Activated CD4-positive, alpha-beta T cell treated with anti-CD3 and anti-CD28 coated beads, Interleukin-2, amount 10 ng/mL, durations not matched to agents 24 days and 14 days (primary cell): ENCODE measurements around the gene PPM1H. TPM values are rescaled to one million over a fixed set of nuclear protein-coding genes. Genes with fewer than 3 reads are reported as not detected.
"Not testable (repeated sequence)": the region's sequence is repeated elsewhere in the genome, so short reads cannot be mapped to it uniquely, and the experiment has no call there.

ENCODE experiments used
- DNase-seq: peaks from one replicate; pipeline ENCODE4 v3.0.0; 2022
- H3K27ac Mint-ChIP-seq: one replicate; pipeline ENCODE4 v1.8.0; 2022; ENCODE audit warnings: mild to moderate bottlenecking, mixed read lengths
- H3K27me3 Mint-ChIP-seq: one replicate; pipeline ENCODE4 v1.8.0; 2022; ENCODE audit warnings: mixed read lengths
- H3K36me3 Mint-ChIP-seq: one replicate; pipeline ENCODE4 v1.8.0; 2022; ENCODE audit warnings: low read depth, mild to moderate bottlenecking, mixed read lengths
- H3K4me1 Mint-ChIP-seq: one replicate; pipeline ENCODE4 v1.8.0; 2021; ENCODE audit warnings: mixed read lengths
- H3K4me3 Mint-ChIP-seq: one replicate; pipeline ENCODE4 v1.8.0; 2022; ENCODE audit warnings: mild to moderate bottlenecking, moderate library complexity, mixed read lengths
- H3K9me3 Mint-ChIP-seq: one replicate; pipeline ENCODE4 v1.8.0; 2021; ENCODE audit warnings: mixed read lengths
- intact Hi-C: fragments of 100-400 bp; cut with micrococcal nuclease; formaldehyde crosslinking; loops from one replicate; pipeline ENCODE4 v1.15.1; 2023
- total RNA-seq: library from RNA; stranded (reverse); gene quantifications from 2 replicates; pipeline ENCODE4 v1.2.3, GENCODE V29; 2022

The PPM1H gene
- total RNA-seq, 1 donor from 2014 or later = not detected

DNA sequence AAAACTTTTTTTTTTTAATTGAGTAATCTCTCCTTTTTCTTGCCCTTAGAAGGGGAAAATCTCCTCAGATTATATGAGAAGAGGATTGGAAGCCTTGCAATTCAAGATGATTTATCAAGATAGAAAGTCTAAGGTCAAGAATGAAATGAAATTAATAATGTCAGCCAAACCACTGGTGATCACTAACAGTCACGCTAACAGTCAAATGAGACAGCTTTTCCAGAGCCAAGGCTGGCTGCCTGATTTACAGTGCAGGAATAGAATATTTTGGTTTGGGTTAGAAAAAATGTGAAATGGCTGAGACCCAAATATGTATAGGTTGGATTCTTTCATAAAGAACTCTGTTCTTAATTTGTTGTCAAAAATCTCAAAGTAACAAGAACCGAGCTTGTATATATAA, 204.3 kb downstream of the PPM1H start:
- Mint-ChIP-seq H3K9me3 (no peaks in the 10 kb centered on the region), H3K36me3 (no peaks in the 10 kb centered on the region), H3K27me3 (peaks cover 5% of the 10 kb centered on the region), H3K4me3 (no peak overlapping the region), H3K4me1 (peaks cover 8% of the 10 kb centered on the region), H3K27ac (no peak overlapping the region)
- intact Hi-C loops = no loop called here
- DNase-seq = no peak

DNA sequence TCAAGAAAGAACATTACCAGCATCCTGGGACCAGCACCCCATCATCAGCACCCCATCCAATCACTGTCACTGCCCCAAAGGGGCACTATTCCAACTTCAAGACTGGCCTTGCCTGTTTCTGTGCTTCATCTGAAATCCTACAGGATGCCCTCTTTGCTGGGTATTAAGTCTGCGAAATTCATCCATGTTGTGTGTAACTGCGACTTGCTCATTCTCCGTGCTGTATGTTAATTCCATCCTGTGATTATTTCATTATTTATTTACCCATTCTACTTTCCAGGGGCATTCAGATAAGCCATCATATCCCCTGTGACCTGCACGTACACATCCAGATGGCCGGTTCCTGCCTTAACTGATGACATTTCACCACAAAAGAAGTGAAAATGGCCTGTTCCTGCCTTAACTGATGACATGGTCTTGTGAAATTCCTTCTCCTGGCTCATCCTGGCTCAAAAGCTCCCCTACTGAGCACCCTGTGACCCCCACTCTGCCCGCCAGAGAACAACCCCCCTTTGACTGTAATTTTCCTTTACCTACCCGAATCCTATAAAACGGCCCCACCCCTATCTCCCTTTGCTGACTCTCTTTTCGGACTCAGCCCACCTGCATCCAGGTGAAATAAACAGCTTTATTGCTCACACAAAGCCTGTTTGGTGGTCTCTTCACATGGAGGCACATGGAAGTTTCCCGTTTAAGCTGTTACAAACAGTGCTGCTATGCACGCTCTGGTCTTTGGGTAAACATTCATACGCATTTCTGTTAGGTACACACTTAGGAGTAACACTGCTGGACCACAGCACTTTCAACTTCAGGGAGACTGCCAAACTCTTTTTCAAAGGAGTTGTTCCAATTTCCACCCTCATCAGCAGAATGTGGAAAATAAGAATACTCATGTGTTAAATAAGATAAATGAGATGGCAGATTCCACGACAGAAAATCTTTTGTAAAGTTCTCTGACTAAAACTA, 205.1 kb downstream of the PPM1H start:
- intact Hi-C loops = loop anchor here (10.0 kb wide), 1 partner anchor 65 kb away; no protein-coding TSS in a partner anchor
- H3K4me1 Mint-ChIP-seq, H3K9me3 Mint-ChIP-seq, H3K27me3 Mint-ChIP-seq, DNase-seq, H3K27ac Mint-ChIP-seq, H3K4me3 Mint-ChIP-seq, H3K36me3 Mint-ChIP-seq: not testable (repeated sequence)

DNA sequence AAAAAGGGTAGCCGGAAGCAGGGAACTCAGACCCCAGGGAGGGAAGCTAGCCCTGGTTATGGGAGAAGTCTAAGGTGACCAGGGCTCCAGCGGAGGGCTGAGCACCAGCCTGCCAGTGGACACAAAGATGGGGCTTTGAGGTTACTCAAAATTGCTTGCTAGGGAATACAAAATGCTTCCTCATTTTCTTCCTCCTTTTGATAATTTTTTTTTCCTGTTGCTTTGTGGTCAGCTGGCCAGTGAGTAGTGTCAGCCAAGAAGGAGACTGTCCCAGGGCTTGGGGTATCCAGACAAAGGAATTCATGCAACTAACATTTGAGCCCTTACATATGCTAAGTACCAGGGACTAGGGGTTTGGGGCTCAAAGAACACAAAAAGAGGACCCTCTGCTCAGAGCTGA, 206.2 kb downstream of the PPM1H start:
- DNase-seq = no peak
- Mint-ChIP-seq H3K27me3 (peaks cover 5% of the 10 kb centered on the region), H3K4me3 (no peak overlapping the region), H3K9me3 (no peaks in the 10 kb centered on the region), H3K27ac (no peak overlapping the region), H3K36me3 (no peaks in the 10 kb centered on the region), H3K4me1 (peaks cover 8% of the 10 kb centered on the region)
- intact Hi-C loops = loop anchor here (10.0 kb wide), 1 partner anchor 66 kb away; no protein-coding TSS in a partner anchor

DNA sequence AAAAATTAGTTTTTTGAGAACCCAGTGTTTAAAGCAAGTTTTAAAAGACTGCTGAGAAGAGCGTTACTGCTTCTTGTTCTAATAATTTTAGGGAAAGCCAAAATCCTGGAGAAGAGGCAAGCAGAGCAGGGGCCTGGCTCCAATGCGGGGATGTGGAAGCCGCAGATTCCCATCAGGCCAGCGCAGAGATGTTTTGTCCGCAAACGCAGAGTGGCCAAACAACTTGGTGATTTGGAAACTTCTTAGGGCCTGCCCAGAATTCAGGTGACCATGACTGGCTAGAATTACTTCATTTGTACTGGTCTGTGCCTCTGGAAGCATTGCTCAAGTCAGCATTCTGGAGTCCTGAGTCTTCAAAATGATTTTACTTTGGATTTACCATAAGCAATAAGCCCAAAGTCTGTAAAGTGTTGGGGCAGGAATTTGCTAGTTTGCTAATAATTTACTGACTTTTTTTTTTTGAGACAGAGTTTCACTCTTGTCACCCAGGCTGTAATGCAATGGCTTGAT, 208.4 kb downstream of the PPM1H start:
- H3K27me3 Mint-ChIP-seq = peaks cover 5% of the 10 kb centered on the region
- H3K27ac Mint-ChIP-seq = no peak overlapping the region
- no peak overlapping the region for H3K4me3 Mint-ChIP-seq
- no peaks in the 10 kb centered on the region for H3K36me3 Mint-ChIP-seq
- no peak for DNase-seq
- no peaks in the 10 kb centered on the region for H3K9me3 Mint-ChIP-seq
- peaks cover 5% of the 10 kb centered on the region for H3K4me1 Mint-ChIP-seq
- intact Hi-C loops = loop anchor here (10.0 kb wide), 1 partner anchor 68 kb away; no protein-coding TSS in a partner anchor

DNA sequence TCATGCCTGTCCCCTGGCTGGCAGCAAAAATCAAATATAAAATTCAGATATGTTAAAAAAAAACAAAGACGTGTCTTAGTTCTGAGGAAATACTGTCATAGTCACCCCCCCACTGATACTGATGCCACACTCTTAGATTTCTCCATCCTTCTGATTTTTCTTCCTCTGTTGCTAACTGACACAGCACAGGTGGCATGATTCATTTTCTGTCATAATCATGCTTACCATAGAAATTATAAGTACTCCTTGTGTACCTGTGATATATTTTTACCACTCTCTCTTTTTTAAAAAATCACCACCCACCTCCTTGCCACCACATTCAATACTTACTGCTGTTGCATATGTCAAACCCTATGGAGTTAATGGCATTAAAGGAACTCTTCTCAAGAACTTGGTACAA, 209.2 kb downstream of the PPM1H start:
- H3K27ac Mint-ChIP-seq = no peak overlapping the region
- no peak overlapping the region for H3K4me3 Mint-ChIP-seq
- no peaks in the 10 kb centered on the region for H3K36me3 Mint-ChIP-seq
- H3K4me1 Mint-ChIP-seq = peaks cover 1% of the 10 kb centered on the region
- DNase-seq = no peak
- intact Hi-C loops = loop anchor here (10.0 kb wide), 1 partner anchor 69 kb away; no protein-coding TSS in a partner anchor
- H3K27me3 Mint-ChIP-seq = peaks cover 5% of the 10 kb centered on the region
- no peaks in the 10 kb centered on the region for H3K9me3 Mint-ChIP-seq

DNA sequence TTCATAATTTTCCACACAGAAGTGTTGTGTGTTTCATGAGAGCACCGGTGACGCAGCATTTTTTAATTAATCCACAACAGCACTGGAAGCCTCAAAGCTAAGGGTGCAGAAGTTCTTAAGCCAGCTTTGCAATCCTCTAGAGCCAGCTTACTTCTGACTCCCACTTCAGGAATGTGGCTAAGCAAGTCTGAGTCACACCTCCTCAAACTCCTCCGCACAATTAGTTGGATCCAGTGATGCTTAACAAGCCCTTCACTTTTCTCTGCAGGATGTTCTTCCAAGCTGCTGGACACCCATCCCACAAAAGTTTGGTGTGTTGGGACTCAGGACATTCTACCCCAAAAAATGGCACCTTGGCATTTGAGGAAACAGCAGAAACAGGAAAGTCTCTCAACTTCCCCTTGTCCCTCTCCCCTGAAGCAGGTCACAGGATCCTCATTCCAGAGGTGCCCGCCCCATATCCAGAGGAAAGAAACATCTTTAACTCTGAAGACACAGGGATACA, 210.0 kb downstream of the PPM1H start:
- Mint-ChIP-seq H3K9me3 (no peaks in the 10 kb centered on the region), H3K27me3 (peaks cover 4% of the 10 kb centered on the region), H3K36me3 (no peaks in the 10 kb centered on the region), H3K4me1 (peaks cover 1% of the 10 kb centered on the region), H3K4me3 (no peak overlapping the region), H3K27ac (no peak overlapping the region)
- intact Hi-C loops = loop anchor here (10.0 kb wide), 1 partner anchor 70 kb away; no protein-coding TSS in a partner anchor
- no peak for DNase-seq

DNA sequence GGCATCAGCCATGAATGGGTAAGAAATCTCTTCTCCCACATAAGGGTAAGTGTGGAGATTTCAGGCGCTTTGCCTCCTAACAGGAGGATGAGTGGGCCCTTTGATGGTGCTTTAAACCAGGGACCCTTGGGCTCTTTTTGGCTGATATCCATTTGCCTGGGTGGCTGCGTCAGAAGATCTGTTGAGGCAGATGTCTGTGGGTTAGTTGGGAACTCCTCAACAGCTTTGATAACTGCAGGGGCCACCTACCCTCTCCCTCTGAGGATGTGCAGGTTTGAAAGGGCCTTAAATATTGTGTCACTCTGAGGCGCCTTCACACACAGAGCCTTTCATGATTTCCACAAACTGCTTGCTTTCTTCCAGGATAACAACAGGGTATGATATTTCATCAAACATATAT, 210.7 kb downstream of the PPM1H start:
- Mint-ChIP-seq H3K36me3 (no peaks in the 10 kb centered on the region), H3K4me3 (no peak overlapping the region), H3K9me3 (no peaks in the 10 kb centered on the region), H3K27me3 (peaks cover 3% of the 10 kb centered on the region), H3K4me1 (peaks cover 1% of the 10 kb centered on the region), H3K27ac (no peak overlapping the region)
- intact Hi-C loops = loop anchor here (10.0 kb wide), 1 partner anchor 71 kb away; no protein-coding TSS in a partner anchor
- no peak for DNase-seq

DNA sequence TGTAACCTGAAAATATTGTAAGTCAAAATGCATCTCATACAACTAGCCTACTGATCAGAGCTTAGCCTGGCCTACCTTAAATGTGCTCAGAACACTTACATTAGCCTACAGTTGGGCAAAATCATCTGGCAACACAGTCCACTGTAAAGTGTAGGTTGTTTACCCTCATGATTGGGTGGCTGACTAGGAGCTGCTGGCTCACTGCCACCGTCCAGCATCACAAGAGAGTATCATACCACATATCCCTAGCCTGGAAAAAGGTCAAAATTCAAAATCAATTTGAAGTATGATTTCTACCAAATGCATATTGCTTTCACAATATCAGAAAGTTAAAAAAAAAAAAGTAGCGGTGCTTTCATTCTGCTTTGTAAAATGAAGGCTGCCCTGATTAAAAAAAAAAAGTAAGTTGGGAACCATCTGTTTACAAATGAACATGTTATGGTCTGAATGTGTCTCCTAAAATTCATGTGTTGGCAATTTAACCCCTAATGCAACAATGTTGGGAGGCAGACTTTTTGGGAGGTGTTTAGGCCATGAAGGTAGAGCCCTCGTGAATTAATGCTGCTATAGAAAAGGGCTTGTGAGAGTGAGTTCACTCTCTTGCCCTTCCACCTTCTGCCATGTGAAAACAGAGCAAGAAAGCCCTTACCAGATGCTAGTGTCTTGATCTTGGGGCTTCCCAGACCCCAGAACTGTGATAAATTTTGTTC, 211.8 kb downstream of the PPM1H start:
- H3K27ac Mint-ChIP-seq = no peak overlapping the region
- no peak for DNase-seq
- H3K4me1 Mint-ChIP-seq = no peaks in the 10 kb centered on the region
- no peak overlapping the region for H3K4me3 Mint-ChIP-seq
- H3K36me3 Mint-ChIP-seq = no peaks in the 10 kb centered on the region
- intact Hi-C loops = loop anchor here (10.0 kb wide), 1 partner anchor 72 kb away; no protein-coding TSS in a partner anchor
- no peaks in the 10 kb centered on the region for H3K9me3 Mint-ChIP-seq
- H3K27me3 Mint-ChIP-seq = peaks cover 3% of the 10 kb centered on the region

DNA sequence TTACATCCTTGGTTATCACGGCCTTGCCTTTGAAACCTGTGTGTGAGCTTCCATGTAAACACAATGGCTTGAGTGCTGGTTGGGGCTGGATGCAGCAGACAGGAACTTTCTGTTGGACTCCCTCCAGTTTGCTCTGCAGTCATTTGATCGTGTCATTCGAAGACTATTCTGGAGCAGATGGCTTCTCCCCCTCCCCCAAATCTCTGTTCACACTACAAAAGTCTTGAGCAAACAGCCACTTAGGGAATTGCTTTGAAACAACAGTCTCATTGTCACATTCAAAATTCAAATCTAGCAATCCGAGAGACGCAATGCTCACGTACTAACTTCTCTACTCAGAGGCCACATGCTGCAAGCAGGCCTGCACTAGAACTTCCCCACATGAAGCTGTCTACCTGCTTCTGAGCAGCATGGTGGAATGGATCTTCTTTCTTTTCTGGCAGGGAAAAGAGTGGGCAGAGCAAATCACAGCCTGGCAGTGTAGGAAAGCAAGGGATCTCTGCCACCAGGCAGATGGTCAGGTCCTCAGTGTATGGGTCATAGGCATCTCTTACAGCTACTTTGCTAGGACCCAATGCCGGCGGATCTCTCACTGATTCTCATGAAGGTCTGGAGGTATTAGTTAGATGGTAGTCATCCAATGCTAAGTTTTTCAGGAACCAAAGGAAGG, 214.2 kb downstream of the PPM1H start:
- no peaks in the 10 kb centered on the region for H3K36me3 Mint-ChIP-seq
- no peaks in the 10 kb centered on the region for H3K9me3 Mint-ChIP-seq
- no peaks in the 10 kb centered on the region for H3K4me1 Mint-ChIP-seq
- DNase-seq = no peak
- no peak overlapping the region for H3K27ac Mint-ChIP-seq
- H3K27me3 Mint-ChIP-seq = peaks cover under 1% of the 10 kb centered on the region
- H3K4me3 Mint-ChIP-seq = no peak overlapping the region
- intact Hi-C loops = loop anchor here (10.0 kb wide), 1 partner anchor 74 kb away; no protein-coding TSS in a partner anchor

DNA sequence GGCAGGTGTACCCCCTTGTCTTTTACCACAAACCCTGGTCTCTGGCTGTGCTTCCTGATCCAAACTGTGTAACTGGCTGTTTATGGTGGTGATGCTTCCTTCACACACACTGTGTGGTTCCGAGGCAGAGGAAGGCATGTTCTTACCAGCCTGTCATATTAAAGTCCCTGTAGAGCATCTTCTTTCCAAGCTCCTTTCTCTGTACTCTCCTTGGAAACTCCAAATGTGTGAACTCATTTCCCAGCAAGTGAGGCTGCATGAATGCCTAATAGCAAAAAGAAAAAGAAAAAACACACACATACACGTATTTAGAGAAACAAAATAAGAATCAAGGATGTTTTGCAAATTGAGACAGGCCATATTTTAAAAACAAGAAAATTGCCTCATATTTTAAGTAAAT, 214.9 kb downstream of the PPM1H start:
- no peaks in the 10 kb centered on the region for H3K36me3 Mint-ChIP-seq
- intact Hi-C loops = loop anchor here (10.0 kb wide), 1 partner anchor 75 kb away; no protein-coding TSS in a partner anchor
- H3K4me3 Mint-ChIP-seq = no peak overlapping the region
- no peaks in the 10 kb centered on the region for H3K9me3 Mint-ChIP-seq
- H3K4me1 Mint-ChIP-seq = no peaks in the 10 kb centered on the region
- no peaks in the 10 kb centered on the region for H3K27me3 Mint-ChIP-seq
- no peak for DNase-seq
- H3K27ac Mint-ChIP-seq = no peak overlapping the region

DNA sequence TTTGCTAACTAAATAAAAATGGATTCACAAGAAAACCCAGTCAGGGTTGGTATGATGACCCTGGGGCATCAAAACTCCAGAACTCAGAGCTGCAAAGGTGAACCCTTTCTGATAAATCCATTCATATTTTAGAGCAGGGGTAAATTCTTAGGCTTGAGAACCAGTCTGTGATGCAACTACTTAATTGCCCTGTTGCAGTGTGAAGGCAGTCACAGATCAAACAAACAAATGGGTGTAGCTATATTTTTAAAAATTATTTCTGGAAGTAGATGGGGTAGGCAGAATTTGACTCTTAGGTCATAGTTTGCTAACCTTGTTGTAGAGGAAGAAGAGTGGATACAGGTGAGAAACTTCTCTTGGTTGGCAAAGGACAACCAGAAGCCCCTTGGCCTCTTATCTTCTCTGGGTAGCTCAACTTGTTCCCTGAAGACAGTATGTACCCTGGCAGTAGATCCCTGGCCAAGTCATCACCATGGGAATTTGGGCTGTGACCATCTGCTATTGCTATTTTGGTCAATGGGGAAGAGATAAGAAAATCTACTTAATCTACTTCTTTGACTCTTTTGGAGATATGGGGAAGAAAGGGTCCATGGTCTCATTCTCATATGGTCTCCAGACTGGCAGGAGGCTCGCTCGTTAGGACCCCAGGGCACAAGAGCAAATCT, 216.1 kb downstream of the PPM1H start:
- H3K27ac Mint-ChIP-seq = no peak overlapping the region
- DNase-seq = no peak
- no peak overlapping the region for H3K4me3 Mint-ChIP-seq
- H3K9me3 Mint-ChIP-seq = no peaks in the 10 kb centered on the region
- H3K27me3 Mint-ChIP-seq = no peaks in the 10 kb centered on the region
- intact Hi-C loops = no loop called here
- no peaks in the 10 kb centered on the region for H3K4me1 Mint-ChIP-seq
- H3K36me3 Mint-ChIP-seq = no peaks in the 10 kb centered on the region

DNA sequence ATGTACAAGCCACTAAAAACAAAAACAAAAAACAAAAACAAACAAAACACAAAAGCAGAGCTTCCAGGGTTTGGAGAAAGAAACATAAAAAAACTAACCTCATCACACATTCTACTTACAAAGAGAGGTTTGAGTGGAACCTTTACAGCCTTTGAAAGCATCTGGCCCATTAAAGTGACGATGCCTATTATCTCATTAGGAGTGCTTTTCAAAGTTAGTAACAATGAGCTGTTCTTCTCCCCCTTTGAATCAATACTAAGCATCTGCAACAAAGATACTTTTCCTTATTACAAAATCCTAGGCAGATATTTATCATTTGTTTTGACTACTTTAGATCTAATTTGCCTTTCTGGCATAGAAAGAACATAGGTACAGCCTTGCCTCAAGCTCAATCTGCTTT, 217.3 kb downstream of the PPM1H start:
- no peak overlapping the region for H3K27ac Mint-ChIP-seq
- intact Hi-C loops = no loop called here
- no peak overlapping the region for H3K4me3 Mint-ChIP-seq
- H3K9me3 Mint-ChIP-seq = no peaks in the 10 kb centered on the region
- no peaks in the 10 kb centered on the region for H3K4me1 Mint-ChIP-seq
- no peaks in the 10 kb centered on the region for H3K36me3 Mint-ChIP-seq
- no peaks in the 10 kb centered on the region for H3K27me3 Mint-ChIP-seq
- no peak for DNase-seq
